Measurements from ENCODE around the gene ADGRV1.
"Not testable (repeated sequence)": the region's sequence is repeated elsewhere in the genome, so short reads cannot be mapped to it uniquely, and the experiment has no call there.

Gene ADGRV1

GRCh38 chr5:90549729-90550275 lies 8.8 kb upstream of the ADGRV1 start:
- no peak for DNase-seq (ENCODE audit: low read depth in 2 of 2)

- DNase-seq (ENCODE audit: low read depth in 2 of 2), result no peak
Observed at GRCh38 chr5:90550963-90551362, 7.6 kb upstream of the ADGRV1 start.

GRCh38 chr5:90551376-90551775 lies 7.2 kb upstream of the ADGRV1 start:
- no peak for DNase-seq (ENCODE audit: low read depth in 2 of 2)

- no peak for DNase-seq (ENCODE audit: low read depth in 2 of 2)
Observed at GRCh38 chr5:90553711-90554110, 4.9 kb upstream of the ADGRV1 start.

- DNase-seq (ENCODE audit: low read depth in 2 of 2), result no peak
Observed at GRCh38 chr5:90554358-90555006, 4.1 kb upstream of the ADGRV1 start.

- DNase-seq (ENCODE audit: low read depth in 2 of 2), result no peak
Observed at GRCh38 chr5:90555666-90556065, 2.9 kb upstream of the ADGRV1 start.

GRCh38 chr5:90557391-90557790 lies 1.2 kb upstream of the ADGRV1 start:
- no peak for DNase-seq (ENCODE audit: low read depth in 2 of 2)

- DNase-seq (ENCODE audit: low read depth in 2 of 2), result no peak
Observed at GRCh38 chr5:90557871-90558270, 726 bp upstream of the ADGRV1 start.

GRCh38 chr5:90560771-90561170 lies 2.2 kb downstream of the ADGRV1 start:
- DNase-seq (ENCODE audit: low read depth in 2 of 2), result no peak

GRCh38 chr5:90561766-90562165 lies 3.2 kb downstream of the ADGRV1 start:
- DNase-seq (ENCODE audit: low read depth in 2 of 2), result no peak

GRCh38 chr5:90562341-90562740 lies 3.7 kb downstream of the ADGRV1 start:
- no peak for DNase-seq (ENCODE audit: low read depth in 2 of 2)

GRCh38 chr5:90563108-90563507 lies 4.5 kb downstream of the ADGRV1 start:
- DNase-seq (ENCODE audit: low read depth in 2 of 2), result no peak

GRCh38 chr5:90565491-90565890 lies 6.9 kb downstream of the ADGRV1 start:
- DNase-seq (ENCODE audit: low read depth in 2 of 2), result no peak

GRCh38 chr5:90569084-90569483 lies 10.5 kb downstream of the ADGRV1 start:
- no peak for DNase-seq (ENCODE audit: low read depth in 2 of 2)

GRCh38 chr5:90570034-90570433 lies 11.4 kb downstream of the ADGRV1 start:
- DNase-seq (ENCODE audit: low read depth in 2 of 2), result no peak

- DNase-seq (ENCODE audit: low read depth in 2 of 2), result no peak
Observed at GRCh38 chr5:90571147-90571773, 12.7 kb downstream of the ADGRV1 start.

GRCh38 chr5:90575712-90576111 lies 17.1 kb downstream of the ADGRV1 start:
- DNase-seq (ENCODE audit: low read depth in 2 of 2), result no peak

GRCh38 chr5:90576566-90576965 lies 18.0 kb downstream of the ADGRV1 start:
- not testable (repeated sequence) for DNase-seq (ENCODE audit: low read depth in 2 of 2)

GRCh38 chr5:90579905-90580304 lies 21.3 kb downstream of the ADGRV1 start:
- DNase-seq (ENCODE audit: low read depth in 2 of 2), result not testable (repeated sequence)

GRCh38 chr5:90581956-90582355 lies 23.4 kb downstream of the ADGRV1 start:
- DNase-seq (ENCODE audit: low read depth in 2 of 2), result no peak

GRCh38 chr5:90585337-90585986 lies 26.9 kb downstream of the ADGRV1 start:
- no peak for DNase-seq (ENCODE audit: low read depth in 2 of 2)

- no peak for DNase-seq (ENCODE audit: low read depth in 2 of 2)
Observed at GRCh38 chr5:90586469-90586868, 27.9 kb downstream of the ADGRV1 start.

GRCh38 chr5:90590170-90590569 lies 31.6 kb downstream of the ADGRV1 start:
- DNase-seq (ENCODE audit: low read depth in 2 of 2), result no peak
